ENCODE results near the gene UAP1L1. TPM values are rescaled to one million over a fixed set of nuclear protein-coding genes. Genes with fewer than 3 reads are reported as not detected.

The UAP1L1 gene
- total and polyA plus RNA-seq, 9 of the 15 experiments (the other 6 are each of a cell fraction or from before 2014, with no cell fraction given) = 0.20 to 8.6 (median 3.7) TPM

DNA sequence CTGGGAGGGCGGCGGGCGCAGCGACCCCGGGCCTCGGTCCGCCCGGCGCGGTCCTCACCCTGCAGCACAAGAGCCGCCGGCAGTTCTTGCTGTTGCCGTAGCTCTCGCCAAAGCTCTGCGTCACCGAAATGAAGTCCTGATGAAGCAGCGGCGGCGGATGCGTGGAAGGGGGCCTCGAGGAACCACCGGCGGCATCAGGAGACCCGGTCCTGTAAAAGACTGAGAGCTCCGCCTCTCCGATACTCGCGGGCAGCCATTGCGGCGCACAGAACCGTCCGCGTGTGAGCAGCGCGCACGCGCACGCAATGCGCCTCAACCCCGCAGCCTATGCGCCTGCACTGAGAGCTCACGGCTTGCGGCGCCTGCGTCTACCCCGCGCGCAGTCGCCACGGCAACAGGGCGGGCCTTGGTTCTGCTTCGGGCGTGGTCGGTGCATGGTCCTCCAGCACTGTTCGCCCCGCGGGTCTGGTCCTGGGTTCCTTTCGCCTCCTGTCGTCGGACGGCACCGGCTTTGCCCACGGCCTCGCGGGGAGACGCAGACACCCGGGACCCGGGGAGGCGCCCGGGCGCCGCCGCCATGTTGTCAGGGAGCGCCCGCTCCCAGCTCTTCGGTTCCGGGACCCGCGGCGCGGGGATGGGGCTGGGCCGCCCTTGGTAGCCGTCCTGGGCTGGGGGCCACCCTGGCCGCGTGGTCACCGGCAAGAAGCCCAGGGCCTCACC, 52.3 kb downstream of the UAP1L1 start (continued):
- peak; percentile 43; the same call in 1 of the 2 replicates for TF ChIP-seq AFF4 (CRISPR knock-in tag; IDR thresholded peaks at IDR 0.05)
- TF ChIP-seq XRCC3 (IDR thresholded peaks at IDR 0.05) = no peak
- peak; percentile 75 for TF ChIP-seq SIN3B (IDR thresholded peaks at IDR 0.05; ENCODE audit: low read depth)
- TF ChIP-seq ZNF699 (CRISPR knock-in tag; IDR thresholded peaks at IDR 0.05; ENCODE audit: insufficient replicate concordance) = no peak
- TF ChIP-seq, protein P1, sequence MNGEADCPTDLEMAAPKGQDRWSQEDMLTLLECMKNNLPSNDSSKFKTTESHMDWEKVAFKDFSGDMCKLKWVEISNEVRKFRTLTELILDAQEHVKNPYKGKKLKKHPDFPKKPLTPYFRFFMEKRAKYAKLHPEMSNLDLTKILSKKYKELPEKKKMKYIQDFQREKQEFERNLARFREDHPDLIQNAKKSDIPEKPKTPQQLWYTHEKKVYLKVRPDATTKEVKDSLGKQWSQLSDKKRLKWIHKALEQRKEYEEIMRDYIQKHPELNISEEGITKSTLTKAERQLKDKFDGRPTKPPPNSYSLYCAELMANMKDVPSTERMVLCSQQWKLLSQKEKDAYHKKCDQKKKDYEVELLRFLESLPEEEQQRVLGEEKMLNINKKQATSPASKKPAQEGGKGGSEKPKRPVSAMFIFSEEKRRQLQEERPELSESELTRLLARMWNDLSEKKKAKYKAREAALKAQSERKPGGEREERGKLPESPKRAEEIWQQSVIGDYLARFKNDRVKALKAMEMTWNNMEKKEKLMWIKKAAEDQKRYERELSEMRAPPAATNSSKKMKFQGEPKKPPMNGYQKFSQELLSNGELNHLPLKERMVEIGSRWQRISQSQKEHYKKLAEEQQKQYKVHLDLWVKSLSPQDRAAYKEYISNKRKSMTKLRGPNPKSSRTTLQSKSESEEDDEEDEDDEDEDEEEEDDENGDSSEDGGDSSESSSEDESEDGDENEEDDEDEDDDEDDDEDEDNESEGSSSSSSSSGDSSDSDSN (IDR thresholded peaks at IDR 0.05; ENCODE audit: borderline replicate concordance in 1 of 2, low read depth in 2 of 2, low read length in 2 of 2) = peak in 1 of 2 experiments; percentile 48; a peak in 1 of 4 replicates
- peak; percentile 3; the same call in 1 of the 2 replicates for TF ChIP-seq NR2C2 (CRISPR knock-in tag; IDR thresholded peaks at IDR 0.05)
- TF ChIP-seq NR2C2 (tag; IDR thresholded peaks at IDR 0.05) = peak; percentile 65; the same call in 1 of the 2 replicates
- peak; percentile 79; the same call in 1 of the 2 replicates for TF ChIP-seq OTX1 (CRISPR knock-in tag; IDR thresholded peaks at IDR 0.05)
- 0 out of 2 replicates have a peak, but pooled peaks have one; percentile 25 for TF ChIP-seq CEBPG (CRISPR knock-in tag; IDR thresholded peaks at IDR 0.05)
- no peak for TF ChIP-seq CEBPG (tag; conservative IDR thresholded peaks at IDR 0.05 in 1 of 2, IDR thresholded peaks at IDR 0.05 in 1 of 2)
- no peak for TF ChIP-seq KDM4B (IDR thresholded peaks at IDR 0.05; ENCODE audit: borderline replicate concordance in 2 of 2, low read depth in 1 of 2)
- peak; percentile 86 for TF ChIP-seq POLR2B (IDR thresholded peaks at IDR 0.05; ENCODE audit: low read depth, partially characterized antibody)
- TF ChIP-seq BMI1 (IDR thresholded peaks at IDR 0.05; ENCODE audit: low read length) = peak; percentile 92
- TF ChIP-seq, protein P2, sequence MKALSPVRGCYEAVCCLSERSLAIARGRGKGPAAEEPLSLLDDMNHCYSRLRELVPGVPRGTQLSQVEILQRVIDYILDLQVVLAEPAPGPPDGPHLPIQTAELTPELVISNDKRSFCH (CRISPR knock-in tag; IDR thresholded peaks at IDR 0.05) = no peak
- TF ChIP-seq, protein P2 (tag; IDR thresholded peaks at IDR 0.05) = no peak
- peak; percentile 92 for TF ChIP-seq TBP (optimal IDR thresholded peaks at IDR 0.05; ENCODE audit: low read depth, low read length)
- TF ChIP-seq FOS (IDR thresholded peaks at IDR 0.05; ENCODE audit: extremely low read depth, insufficient read length) = no peak
- TF ChIP-seq ZBTB2 (IDR thresholded peaks at IDR 0.05) = peak; percentile 97
- TF ChIP-seq CC2D1A (IDR thresholded peaks at IDR 0.05) = no peak
- peak; percentile 53 for TF ChIP-seq RBM25 (IDR thresholded peaks at IDR 0.05; ENCODE audit: low read depth, low read length, severe bottlenecking)

Data from K562 (cell line).